GM19372 (cell line): Measurements from ENCODE around the gene ALKBH5.
A peak's percentile ranks its signal among the peaks of the same experiment; 100 is the strongest.

Source experiments
- ATAC-seq: cut with Tn5 transposase; IDR thresholded peaks from one replicate; pipeline ENCODE4 v1.9.1; 2021; ENCODE audit warnings: mild to moderate bottlenecking, low read depth, moderate library complexity; ENCODE audit not compliant: unreplicated experiment

The ALKBH5 gene

GRCh38 chr17:18183334-18184142, at the start of gene ALKBH5:
Gene ALKBH5 (plus strand): TSS chr17:18183828. CDS start chr17:18184244, 416 bp downstream.
- ATAC-seq: peak; percentile 71

- no peak for ATAC-seq
Measured at GRCh38 chr17:18136357-18136756, 47.3 kb upstream of the ALKBH5 start.

- ATAC-seq: no peak
Measured at GRCh38 chr17:18138065-18138749, 45.4 kb upstream of the ALKBH5 start.

- no peak for ATAC-seq
Measured at GRCh38 chr17:18139092-18139491, 44.5 kb upstream of the ALKBH5 start.

DNA sequence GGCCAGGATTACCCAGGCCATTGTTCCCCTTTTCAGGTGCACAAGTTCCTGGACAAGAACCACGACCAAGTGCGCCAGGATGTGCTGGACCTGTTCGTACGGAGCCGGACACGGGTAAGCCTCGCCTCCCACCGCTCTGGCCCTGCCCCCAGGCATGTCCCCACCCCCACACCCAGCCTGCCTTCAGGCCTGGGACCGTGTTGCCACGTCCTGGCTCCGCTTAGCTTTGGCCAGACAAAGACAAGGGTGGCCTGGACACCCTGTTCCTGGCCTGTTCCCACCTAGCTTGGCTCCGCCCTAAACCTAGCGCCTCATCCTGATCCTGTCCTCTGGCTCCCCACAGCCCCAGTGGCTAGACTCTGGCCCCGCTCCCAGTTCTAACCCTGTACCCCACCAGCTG, 44.1 kb upstream of the ALKBH5 start:
- ATAC-seq: no peak

DNA sequence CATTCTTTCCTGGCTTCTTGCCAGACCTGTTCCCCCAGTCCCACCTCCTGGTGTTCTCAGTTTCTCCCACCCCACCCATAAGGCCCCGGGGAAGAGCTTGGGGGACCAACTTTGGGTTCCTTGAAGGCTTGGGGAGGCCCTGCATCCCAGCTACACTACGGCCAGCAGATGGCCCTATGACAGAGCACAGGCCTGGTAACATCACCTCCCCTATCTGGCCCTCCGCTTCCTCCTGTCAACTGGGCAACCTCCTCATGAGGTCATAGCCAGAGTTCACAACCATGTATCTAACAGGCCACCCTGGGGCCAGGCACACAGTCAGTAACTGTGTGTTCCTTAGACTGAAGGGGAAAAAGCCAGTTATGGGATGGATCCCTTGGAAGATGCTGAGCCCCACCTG, 43.7 kb upstream of the ALKBH5 start:
- no peak for ATAC-seq

DNA sequence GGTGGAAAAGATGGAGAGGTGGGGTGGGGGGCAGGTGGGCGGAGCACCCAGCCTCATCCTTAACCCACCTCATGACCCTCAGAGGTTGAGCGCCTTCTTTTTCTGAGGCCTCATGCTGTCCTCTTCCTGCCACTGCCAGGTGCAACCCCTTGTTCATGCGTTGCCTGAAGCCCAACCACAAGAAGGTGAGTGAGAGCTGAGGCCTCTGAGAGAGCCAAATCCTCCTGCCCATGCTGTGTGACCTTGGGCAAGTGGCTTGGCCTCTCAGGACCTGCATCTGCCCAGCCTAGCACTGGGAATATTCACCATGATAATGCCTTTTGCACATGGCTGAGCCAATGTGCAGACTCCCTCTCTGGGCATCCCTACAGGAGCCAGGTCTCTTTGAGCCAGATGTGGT, 43.0 kb upstream of the ALKBH5 start:
- no peak for ATAC-seq

DNA sequence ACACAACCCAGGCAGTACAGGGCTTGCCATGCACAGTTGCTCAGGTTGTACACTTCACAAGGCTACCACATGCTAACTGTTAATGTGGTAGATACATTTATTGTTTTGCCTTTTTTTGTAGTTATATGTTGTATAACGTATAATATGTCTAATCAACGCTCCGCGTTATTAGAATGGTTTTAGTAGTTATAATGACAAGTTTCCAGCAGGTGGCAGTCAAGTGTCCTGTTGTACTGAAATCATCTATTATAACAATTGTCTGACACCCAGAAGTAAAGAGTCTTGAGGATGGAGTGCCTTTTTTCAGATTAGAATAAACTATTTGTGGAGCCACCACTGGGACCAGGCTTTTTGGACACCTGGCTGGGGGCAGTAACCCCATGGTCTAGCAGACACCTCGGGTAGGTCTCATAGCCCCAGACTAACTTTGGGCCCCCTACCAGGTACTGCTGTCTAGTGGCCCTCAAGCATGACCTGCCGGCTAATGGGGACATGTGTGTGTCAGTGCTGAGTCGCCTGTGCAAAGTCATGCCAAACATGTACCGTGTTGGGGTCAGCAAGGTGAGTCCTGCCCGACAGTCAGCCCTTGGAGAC, 42.3 kb upstream of the ALKBH5 start:
- no peak for ATAC-seq

DNA sequence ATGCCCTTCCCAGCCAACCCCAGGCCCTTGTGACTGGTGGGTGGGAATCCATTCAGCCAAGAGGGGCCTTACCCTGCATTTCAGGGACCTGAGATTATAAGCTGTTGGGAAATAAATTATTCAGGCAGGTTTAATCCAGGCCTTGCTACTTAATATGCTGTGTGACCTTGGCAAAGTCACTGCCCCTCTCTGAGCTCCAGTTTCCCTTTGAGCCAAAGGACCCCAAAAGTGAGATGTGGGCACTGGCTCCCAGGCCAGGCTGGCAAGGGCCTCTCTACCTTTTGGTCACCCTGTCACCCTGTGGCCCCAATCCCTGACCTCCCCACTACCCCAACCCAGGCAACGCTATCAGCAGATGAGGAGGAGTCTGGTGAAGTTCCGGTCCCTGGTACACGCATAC, 41.2 kb upstream of the ALKBH5 start:
- no peak for ATAC-seq

GRCh38 chr17:18143044-18143936, 40.3 kb upstream of the ALKBH5 start:
- ATAC-seq: no peak

GRCh38 chr17:18144261-18144660, 39.4 kb upstream of the ALKBH5 start:
- no peak for ATAC-seq

DNA sequence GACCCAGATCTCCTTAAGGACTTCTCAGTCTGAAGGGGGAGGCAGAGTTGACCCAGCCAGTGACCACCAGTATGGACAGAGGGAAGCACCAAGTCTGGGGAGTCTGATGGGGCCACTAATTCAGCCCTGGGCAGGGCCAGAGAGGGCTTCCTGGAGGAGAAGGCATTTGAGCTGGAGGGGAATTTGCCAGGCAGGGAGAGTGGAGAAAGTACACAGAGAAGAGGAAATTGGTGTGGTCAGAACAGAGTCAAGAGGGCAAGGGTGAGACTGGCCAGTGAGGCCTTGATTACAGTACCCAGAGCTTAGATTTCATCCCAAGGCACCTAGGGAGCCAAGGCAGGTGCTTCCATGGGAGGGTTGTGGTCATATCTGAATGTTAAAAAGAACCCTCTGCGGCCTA, 38.8 kb upstream of the ALKBH5 start:
- ATAC-seq: no peak

DNA sequence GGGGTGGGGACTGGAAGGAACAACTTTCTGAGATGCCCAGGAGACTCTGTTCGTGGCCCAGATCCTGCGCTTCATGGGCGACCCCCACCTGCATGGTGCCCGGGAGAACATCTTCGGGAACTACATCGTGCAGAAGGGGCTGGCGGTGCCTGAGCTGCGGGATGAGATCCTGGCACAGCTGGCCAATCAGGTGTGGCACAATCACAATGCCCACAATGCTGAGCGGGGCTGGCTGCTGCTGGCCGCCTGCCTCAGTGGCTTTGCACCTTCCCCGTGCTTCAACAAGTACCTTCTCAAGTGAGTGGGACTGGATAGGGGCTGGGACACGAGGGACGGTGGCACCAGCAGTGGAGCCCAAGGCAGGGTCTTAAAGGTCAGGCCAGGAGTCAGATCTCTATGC, 37.8 kb upstream of the ALKBH5 start:
- ATAC-seq: no peak

DNA sequence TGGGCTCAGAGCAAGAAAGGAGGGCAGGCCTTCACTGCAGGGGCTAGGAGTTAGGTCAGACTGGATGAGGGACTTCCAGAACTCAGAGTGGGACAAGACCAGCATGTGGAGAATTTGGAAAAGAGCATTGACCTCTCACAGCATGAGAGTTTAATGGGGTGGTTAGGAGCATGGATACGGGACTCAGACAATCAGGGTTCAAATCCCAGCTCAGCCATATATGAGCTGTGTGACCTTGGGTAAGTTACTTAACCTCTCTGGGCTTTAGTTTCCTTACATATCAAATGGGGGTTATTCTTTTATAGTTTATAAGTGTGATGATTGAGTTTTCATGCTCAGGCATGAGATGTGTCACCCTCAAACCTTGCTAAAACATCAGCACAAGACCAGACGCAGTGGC, 37.4 kb upstream of the ALKBH5 start:
- no peak for ATAC-seq

- no peak for ATAC-seq
Measured at GRCh38 chr17:18146980-18147379, 36.6 kb upstream of the ALKBH5 start.

GRCh38 chr17:18148586-18148985, 35.0 kb upstream of the ALKBH5 start:
- no peak for ATAC-seq

GRCh38 chr17:18151290-18151689, 32.3 kb upstream of the ALKBH5 start:
- no peak for ATAC-seq

- no peak for ATAC-seq
Measured at GRCh38 chr17:18155179-18155578, 28.4 kb upstream of the ALKBH5 start.

- ATAC-seq: no peak
Measured at GRCh38 chr17:18156171-18156975, 27.3 kb upstream of the ALKBH5 start.

- ATAC-seq: no peak
Measured at GRCh38 chr17:18156976-18157280, 26.7 kb upstream of the ALKBH5 start.
